Measurements from ENCODE around the gene CYRIA. TPM values are rescaled to one million over a fixed set of nuclear protein-coding genes. Genes with fewer than 3 reads are reported as not detected.

The CYRIA gene
- total and polyA plus RNA-seq, 10 of the 15 experiments (the other 5 are each of a cell fraction or from before 2014, with no cell fraction given), result 3.0 to 13.1 (median 8.5) TPM

DNA sequence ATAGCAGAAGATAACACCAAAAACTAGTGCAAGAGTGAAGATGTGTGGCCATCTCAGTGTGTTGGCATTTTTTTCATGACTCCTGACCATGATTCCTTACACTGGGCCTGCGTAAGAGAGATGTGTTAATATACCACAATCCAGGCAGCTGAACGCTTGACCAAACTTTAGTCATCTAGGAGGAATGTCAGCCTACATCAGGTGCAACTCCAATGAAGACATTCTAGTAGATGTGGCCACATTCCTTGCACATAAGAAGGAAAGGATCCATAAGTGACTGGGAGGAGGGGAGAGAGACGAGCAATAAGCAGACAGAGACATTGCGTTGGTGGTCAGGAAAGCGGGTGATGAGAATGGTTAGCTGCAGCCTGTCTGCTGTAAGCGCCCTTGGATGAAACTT is 42.6 kb downstream of the CYRIA start:
- BruUV-seq (replicated peaks), result no TSS peak
- TF ChIP-seq CREM (IDR thresholded peaks at IDR 0.05; ENCODE audit: low read depth), result no peak
- Histone ChIP-seq H3K27me3 (replicated peaks in 1 of 2; ENCODE audit: control insufficient read depth in 2 of 2, insufficient read depth in 2 of 2, low read length in 1 of 2) (peaks cover 0 to 14% of the 10 kb centered on the region in 2 experiments; a peak in 3 of 4 replicates), H3K79me2 (ENCODE audit: control insufficient read depth, insufficient read depth, low read length) (no peaks in the 10 kb centered on the region), H3K9me3 (replicated peaks; ENCODE audit: control insufficient read depth, insufficient read depth, low read length) (no peaks in the 10 kb centered on the region), H3K4me3 (no peak overlapping the region), H3K27ac (ENCODE audit: control insufficient read depth, insufficient read depth) (no peak overlapping the region), H3K4me2 (ENCODE audit: control insufficient read depth, insufficient read depth) (no peak overlapping the region), H3K36me3 (ENCODE audit: control insufficient read depth in 2 of 2, insufficient read depth in 2 of 2, low read length in 1 of 2) (no peaks in the 10 kb centered on the region), H3K9ac (ENCODE audit: control insufficient read depth, insufficient read depth, low read length) (no peak overlapping the region), H3K4me1 (ENCODE audit: control insufficient read depth, insufficient read depth, low read length) (peaks cover 16% of the 10 kb centered on the region), H2AFZ (ENCODE audit: control insufficient read depth, low read depth, low read length) (no peak overlapping the region), H4K20me1 (ENCODE audit: control insufficient read depth, insufficient read depth) (no peaks in the 10 kb centered on the region)
- ATAC-seq (no peak), DNase-seq (ENCODE audit: low read depth, low spot score) (no peak), FAIRE-seq (no peak)
- ChIA-PET POLR2A (interaction anchor here (0.5 to 1.2 kb wide), 4 partner anchors 16 to 45 kb away, joined by 3 to 4 read pairs (median 3); no protein-coding TSS in a partner anchor), SMC1A (ENCODE audit: uncharacterized antibody, unreplicated experiment) (interaction anchor here (0.6 to 7.7 kb wide), 11 partner anchors 10 to 149 kb away, joined by 3 to 56 read pairs (median 5); no protein-coding TSS in a partner anchor), CTCF (interaction anchor here (1.0 to 10.3 kb wide), 8 partner anchors 9 to 133 kb away, joined by 3 to 83 read pairs (median 7); no protein-coding TSS in a partner anchor), RAD21 (ENCODE audit: unreplicated experiment) (interaction anchor here (0.9 to 3.0 kb wide), 4 partner anchors 10 to 134 kb away, joined by 3 to 10 read pairs (median 4); no protein-coding TSS in a partner anchor)
- intact Hi-C loops (cut with micrococcal nuclease; ENCODE audit: unreplicated experiment), result no loop called here
- in situ Hi-C loops (cut with MboI), result no loop called here
- 57% methylated on average over 6 of the region's 6 CpGs for WGBS (ENCODE audit: insufficient coverage, insufficient replicate concordance, low lambda C conversion rate, missing lambda C conversion rate)

- ChIA-PET POLR2A (interaction anchor here (0.9 to 1.2 kb wide), 2 partner anchors 33 to 60 kb away, joined by 3 read pairs; no protein-coding TSS in a partner anchor), SMC1A (ENCODE audit: uncharacterized antibody, unreplicated experiment) (interaction anchor here (0.7 to 7.7 kb wide), 12 partner anchors 9 to 149 kb away, joined by 3 to 56 read pairs (median 4); no protein-coding TSS in a partner anchor), CTCF (interaction anchor here (0.7 to 10.3 kb wide), 11 partner anchors 9 to 134 kb away, joined by 3 to 83 read pairs (median 5); no protein-coding TSS in a partner anchor), RAD21 (ENCODE audit: unreplicated experiment) (interaction anchor here (0.9 to 3.0 kb wide), 4 partner anchors 9 to 134 kb away, joined by 3 to 10 read pairs (median 6); no protein-coding TSS in a partner anchor)
- Histone ChIP-seq H3K27ac (ENCODE audit: control insufficient read depth, insufficient read depth) (no peak overlapping the region), H3K27me3 (replicated peaks in 1 of 2; ENCODE audit: control insufficient read depth in 2 of 2, insufficient read depth in 2 of 2, low read length in 1 of 2) (peaks cover 0 to 10% of the 10 kb centered on the region in 2 experiments; a peak in 2 of 4 replicates), H3K36me3 (ENCODE audit: control insufficient read depth in 2 of 2, insufficient read depth in 2 of 2, low read length in 1 of 2) (0 out of 4 replicates have a peak, but pooled peaks cover 0 to under 1% of the 10 kb centered on the region in 2 experiments), H3K79me2 (ENCODE audit: control insufficient read depth, insufficient read depth, low read length) (no peaks in the 10 kb centered on the region), H3K4me3 (no peak overlapping the region), H3K9me3 (replicated peaks; ENCODE audit: control insufficient read depth, insufficient read depth, low read length) (no peaks in the 10 kb centered on the region), H2AFZ (ENCODE audit: control insufficient read depth, low read depth, low read length) (no peak overlapping the region), H3K4me2 (ENCODE audit: control insufficient read depth, insufficient read depth) (no peak overlapping the region), H3K9ac (ENCODE audit: control insufficient read depth, insufficient read depth, low read length) (no peak overlapping the region), H4K20me1 (ENCODE audit: control insufficient read depth, insufficient read depth) (no peaks in the 10 kb centered on the region), H3K4me1 (ENCODE audit: control insufficient read depth, insufficient read depth, low read length) (peaks cover 16% of the 10 kb centered on the region)
- no peak for FAIRE-seq
- intact Hi-C loops (cut with micrococcal nuclease; ENCODE audit: unreplicated experiment), result no loop called here
- no TSS peak for BruUV-seq (replicated peaks)
- WGBS (ENCODE audit: insufficient coverage, insufficient replicate concordance, low lambda C conversion rate, missing lambda C conversion rate), result 35% methylated on average over 4 of the region's 4 CpGs
- DNase-seq (ENCODE audit: low read depth, low spot score), result no peak
- in situ Hi-C loops (cut with MboI), result no loop called here
- no peak for ATAC-seq
- TF ChIP-seq ZSCAN29 (IDR thresholded peaks at IDR 0.05) (no peak), ESRRA (IDR thresholded peaks at IDR 0.05; ENCODE audit: low read length) (no peak), MYB (IDR thresholded peaks at IDR 0.05; ENCODE audit: borderline replicate concordance, low read depth, low read length) (no peak), HDGF (IDR thresholded peaks at IDR 0.05) (no peak), TCF3 (IDR thresholded peaks at IDR 0.05; ENCODE audit: borderline replicate concordance, insufficient read depth, low read depth, low read length) (no peak)
- TF ChIP-seq, protein P1, sequence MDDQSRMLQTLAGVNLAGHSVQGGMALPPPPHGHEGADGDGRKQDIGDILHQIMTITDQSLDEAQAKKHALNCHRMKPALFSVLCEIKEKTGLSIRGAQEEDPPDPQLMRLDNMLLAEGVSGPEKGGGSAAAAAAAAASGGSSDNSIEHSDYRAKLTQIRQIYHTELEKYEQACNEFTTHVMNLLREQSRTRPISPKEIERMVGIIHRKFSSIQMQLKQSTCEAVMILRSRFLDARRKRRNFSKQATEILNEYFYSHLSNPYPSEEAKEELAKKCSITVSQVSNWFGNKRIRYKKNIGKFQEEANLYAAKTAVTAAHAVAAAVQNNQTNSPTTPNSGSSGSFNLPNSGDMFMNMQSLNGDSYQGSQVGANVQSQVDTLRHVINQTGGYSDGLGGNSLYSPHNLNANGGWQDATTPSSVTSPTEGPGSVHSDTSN (IDR thresholded peaks at IDR 0.05; ENCODE audit: insufficient replicate concordance, low read depth, low read length), result no peak
- TF ChIP-seq, protein P2, sequence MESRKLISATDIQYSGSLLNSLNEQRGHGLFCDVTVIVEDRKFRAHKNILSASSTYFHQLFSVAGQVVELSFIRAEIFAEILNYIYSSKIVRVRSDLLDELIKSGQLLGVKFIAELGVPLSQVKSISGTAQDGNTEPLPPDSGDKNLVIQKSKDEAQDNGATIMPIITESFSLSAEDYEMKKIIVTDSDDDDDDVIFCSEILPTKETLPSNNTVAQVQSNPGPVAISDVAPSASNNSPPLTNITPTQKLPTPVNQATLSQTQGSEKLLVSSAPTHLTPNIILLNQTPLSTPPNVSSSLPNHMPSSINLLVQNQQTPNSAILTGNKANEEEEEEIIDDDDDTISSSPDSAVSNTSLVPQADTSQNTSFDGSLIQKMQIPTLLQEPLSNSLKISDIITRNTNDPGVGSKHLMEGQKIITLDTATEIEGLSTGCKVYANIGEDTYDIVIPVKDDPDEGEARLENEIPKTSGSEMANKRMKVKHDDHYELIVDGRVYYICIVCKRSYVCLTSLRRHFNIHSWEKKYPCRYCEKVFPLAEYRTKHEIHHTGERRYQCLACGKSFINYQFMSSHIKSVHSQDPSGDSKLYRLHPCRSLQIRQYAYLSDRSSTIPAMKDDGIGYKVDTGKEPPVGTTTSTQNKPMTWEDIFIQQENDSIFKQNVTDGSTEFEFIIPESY (IDR thresholded peaks at IDR 0.05), result no peak
- TF ChIP-seq, protein P3, sequence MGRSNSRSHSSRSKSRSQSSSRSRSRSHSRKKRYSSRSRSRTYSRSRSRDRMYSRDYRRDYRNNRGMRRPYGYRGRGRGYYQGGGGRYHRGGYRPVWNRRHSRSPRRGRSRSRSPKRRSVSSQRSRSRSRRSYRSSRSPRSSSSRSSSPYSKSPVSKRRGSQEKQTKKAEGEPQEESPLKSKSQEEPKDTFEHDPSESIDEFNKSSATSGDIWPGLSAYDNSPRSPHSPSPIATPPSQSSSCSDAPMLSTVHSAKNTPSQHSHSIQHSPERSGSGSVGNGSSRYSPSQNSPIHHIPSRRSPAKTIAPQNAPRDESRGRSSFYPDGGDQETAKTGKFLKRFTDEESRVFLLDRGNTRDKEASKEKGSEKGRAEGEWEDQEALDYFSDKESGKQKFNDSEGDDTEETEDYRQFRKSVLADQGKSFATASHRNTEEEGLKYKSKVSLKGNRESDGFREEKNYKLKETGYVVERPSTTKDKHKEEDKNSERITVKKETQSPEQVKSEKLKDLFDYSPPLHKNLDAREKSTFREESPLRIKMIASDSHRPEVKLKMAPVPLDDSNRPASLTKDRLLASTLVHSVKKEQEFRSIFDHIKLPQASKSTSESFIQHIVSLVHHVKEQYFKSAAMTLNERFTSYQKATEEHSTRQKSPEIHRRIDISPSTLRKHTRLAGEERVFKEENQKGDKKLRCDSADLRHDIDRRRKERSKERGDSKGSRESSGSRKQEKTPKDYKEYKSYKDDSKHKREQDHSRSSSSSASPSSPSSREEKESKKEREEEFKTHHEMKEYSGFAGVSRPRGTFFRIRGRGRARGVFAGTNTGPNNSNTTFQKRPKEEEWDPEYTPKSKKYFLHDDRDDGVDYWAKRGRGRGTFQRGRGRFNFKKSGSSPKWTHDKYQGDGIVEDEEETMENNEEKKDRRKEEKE (IDR thresholded peaks at IDR 0.05), result no peak
Observed at GRCh38 chr2:16622399-16622968, 43.1 kb downstream of the CYRIA start.
